ENCODE measurements around the gene PRRT3.
"Not testable (repeated sequence)": the region's sequence is repeated elsewhere in the genome, so short reads cannot be mapped to it uniquely, and the experiment has no call there.

The PRRT3 gene

DNA sequence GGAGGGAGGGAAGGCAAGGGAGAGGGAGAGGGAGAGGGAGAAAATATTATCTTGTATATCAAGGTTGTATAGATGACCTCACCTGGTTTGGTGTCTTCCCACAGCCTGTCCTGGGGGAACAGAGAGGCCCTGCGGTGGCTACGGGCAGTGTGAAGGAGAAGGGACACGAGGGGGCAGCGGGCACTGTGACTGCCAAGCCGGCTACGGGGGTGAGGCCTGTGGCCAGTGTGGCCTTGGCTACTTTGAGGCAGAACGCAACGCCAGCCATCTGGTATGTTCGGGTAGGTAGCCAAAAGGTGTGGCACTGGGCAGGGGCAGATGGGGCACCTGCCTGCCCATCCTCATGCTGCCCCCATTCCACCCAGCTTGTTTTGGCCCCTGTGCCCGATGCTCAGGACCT, 11.5 kb downstream of the PRRT3 start:
- FAIRE-seq (no peak), DNase-seq (ENCODE audit: insufficient read length, low spot score) (no peak)
- no peak for TF ChIP-seq POLR2A (IDR thresholded peaks at IDR 0.05; ENCODE audit: low read depth, low read length)

DNA sequence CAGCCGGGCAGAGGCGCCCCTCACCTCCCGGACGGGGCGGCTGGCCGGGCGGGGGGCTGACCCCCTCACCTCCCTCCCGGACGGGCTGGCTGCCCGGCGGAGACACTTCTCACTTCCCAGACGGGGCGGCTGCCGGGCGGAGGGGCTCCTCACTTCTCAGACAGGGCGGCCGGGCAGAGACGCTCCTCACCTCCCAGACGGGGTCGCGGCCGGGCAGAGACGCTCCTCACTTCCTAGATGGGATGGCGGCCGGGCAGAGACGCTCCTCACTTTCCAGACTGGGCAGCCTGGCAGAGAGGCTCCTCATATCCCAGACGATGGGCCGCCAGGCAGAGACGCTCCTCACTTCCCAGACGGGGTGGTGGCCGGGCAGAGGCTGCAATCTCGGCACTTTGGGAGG, 12.3 kb downstream of the PRRT3 start:
- FAIRE-seq; DNase-seq (ENCODE audit: insufficient read length, low spot score): not testable (repeated sequence)

DNA sequence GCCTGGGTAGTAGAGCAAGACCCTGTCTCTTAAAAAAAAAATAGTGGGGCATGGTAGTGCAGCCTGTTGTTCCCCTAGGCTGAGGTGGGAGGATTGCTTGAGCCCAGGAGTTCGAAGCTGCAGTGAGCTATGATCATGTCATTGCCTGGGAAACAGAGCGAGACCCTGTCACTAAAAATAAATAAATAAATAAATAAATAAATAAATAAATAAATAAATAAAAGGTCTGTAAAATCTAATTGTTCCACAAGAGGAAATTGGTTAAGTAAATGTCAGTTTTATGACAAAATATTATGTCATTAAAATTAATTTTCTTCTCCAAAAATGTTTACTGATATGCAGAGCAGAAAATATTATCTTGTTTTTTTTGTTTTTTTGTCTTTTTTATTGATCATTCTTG, 13.2 kb downstream of the PRRT3 start:
- DNase-seq (ENCODE audit: insufficient read length, low spot score) (no peak), FAIRE-seq (no peak)
- no peak for TF ChIP-seq POLR2A (IDR thresholded peaks at IDR 0.05; ENCODE audit: low read depth, low read length)

DNA sequence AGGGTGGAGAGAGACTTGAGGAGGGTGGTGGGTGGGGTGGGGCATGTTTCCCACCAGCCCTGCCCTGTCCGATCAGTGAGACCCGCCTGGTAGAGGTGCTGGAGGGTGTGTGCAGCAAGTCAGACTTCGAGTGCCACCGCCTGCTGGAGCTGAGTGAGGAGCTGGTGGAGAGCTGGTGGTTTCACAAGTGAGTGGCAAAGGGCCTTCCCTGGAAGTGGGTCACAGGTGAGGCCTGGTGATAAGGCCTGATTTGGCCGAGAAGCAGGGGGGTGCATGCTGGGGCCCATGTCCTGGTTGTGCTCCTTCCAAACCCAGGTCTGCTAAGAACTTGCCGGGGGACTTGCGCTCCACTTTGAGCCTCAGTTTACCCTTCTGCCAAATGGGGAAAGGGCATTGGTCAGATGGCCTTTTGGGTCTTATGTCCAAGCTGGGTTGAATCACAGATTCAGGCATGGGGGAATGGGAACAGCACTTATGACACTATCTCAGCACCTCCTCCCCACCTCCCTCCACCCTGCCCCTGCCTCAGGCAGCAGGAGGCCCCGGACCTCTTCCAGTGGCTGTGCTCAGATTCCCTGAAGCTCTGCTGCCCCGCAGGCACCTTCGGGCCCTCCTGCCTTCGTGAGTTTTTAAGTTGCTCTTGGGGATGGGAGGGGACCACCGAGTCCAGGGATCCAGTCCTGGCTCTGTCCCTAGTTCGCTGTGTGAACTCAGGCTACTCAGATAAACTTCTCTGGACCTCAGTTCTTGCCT, 14.5 kb downstream of the PRRT3 start:
- FAIRE-seq = no peak
- DNase-seq (ENCODE audit: insufficient read length, low spot score) = no peak
- TF ChIP-seq POLR2A (IDR thresholded peaks at IDR 0.05; ENCODE audit: low read depth, low read length) = no peak

DNA sequence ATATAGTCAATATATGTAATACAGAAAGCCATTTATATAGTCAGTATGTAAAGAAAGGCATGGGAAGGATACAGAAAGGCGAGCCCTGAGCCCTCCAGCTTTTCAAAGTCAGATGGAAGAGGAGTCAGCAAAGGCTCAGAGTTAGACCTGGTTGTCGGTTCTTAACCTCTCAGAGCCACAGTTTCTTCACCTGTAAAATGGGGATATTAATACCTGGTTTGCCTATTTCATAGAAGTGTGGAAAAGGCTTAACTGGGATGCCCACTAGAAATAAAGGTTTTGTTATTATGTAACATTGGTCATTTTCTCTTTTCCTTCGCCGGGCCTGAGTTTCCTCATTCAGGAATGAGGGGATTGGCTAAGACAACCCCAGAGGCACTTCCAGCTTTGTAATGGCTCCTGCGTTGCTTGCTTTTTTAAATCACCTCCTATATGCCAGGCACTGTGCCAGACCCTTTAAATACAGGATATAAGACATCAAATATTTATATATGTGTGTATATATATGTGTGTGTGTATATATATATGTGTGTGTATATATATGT, 16.2 kb downstream of the PRRT3 start:
- no peak for TF ChIP-seq POLR2A (IDR thresholded peaks at IDR 0.05; ENCODE audit: low read depth, low read length)
- FAIRE-seq = no peak
- no peak for DNase-seq (ENCODE audit: insufficient read length, low spot score)

DNA sequence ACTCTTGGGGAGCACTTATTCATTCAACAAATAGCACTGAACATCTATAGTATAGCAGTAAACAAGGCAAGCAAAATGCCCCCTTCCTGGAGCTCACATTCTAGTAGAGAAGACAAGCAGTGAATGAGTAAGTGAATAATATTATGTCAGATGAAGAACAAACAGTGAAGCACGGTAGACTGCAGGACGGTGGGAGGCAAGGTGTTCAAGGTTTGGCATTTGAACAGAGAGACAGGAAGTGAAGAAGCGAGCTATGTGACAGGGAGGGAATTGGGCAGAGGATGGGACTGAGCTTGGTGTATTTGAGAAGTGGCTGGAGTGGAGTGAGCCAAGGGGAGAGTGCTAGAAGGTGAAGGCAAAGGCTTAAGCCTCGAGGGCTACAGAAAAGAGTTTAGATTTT, 17.2 kb downstream of the PRRT3 start:
- no peak for TF ChIP-seq POLR2A (IDR thresholded peaks at IDR 0.05; ENCODE audit: low read depth, low read length)
- DNase-seq (ENCODE audit: insufficient read length, low spot score) (no peak), FAIRE-seq (no peak)

DNA sequence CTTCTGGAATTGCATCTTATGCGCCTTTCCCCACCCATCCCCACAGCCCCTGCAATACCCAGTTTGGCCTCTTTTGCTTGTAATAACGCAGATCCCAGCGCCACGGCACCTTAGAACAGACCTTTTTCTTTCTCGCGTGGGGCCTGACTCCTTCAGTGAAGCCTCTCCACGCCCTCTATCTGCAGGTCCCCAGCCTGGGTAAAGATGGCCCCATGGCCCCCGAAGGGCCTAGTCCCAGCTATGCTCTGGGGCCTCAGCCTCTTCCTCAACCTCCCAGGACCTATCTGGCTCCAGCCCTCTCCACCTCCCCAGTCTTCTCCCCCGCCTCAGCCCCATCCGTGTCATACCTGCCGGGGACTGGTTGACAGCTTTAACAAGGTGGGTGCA, 18.0 kb downstream of the PRRT3 start:
- FAIRE-seq (no peak), DNase-seq (ENCODE audit: insufficient read length, low spot score) (no peak)

DNA sequence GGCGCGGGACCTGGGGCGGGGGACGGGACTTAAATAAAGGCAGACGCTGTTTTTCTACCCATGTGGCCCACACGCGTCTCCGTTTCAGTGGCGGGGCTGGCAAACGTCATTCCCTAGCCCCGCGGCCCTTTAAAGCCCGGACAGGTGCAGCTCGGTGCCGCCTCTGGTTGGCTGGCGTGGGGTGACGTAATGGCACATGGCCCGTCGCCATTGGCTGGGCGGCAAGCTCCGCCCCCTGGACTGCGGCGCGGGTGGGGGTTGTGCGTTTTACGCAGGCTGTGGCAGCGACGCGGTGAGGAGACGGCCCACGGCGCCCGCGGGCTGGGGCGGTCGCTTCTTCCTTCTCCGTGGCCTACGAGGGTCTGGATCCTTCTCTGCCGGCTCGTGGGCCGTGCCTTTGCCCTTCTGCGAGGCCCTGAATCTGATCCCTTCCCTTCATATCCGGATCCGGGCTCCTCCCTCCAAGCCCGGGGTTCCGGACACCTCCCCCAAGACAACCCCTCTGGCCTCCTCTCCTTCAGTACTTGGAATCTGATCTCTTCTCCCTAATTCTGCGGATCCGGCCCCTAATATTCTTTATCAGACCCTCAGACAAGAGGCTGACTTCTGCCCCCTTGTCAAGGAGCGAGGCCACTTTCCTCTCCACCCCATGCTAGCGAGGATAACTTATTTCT, 18.5 kb downstream of the PRRT3 start, which contains the start of gene CRELD1:
TSS of gene CRELD1 (plus strand) at position 274 of the 674 bp plus-strand sequence. CDS start 605 bp downstream, outside the sequence.
- FAIRE-seq = peak; percentile 82
- peak; percentile 37 for TF ChIP-seq POLR2A (IDR thresholded peaks at IDR 0.05; ENCODE audit: low read depth, low read length)
- peak; percentile 90 for DNase-seq (ENCODE audit: insufficient read length, low spot score)

More for the DNA sequence above, 18.0 kb downstream of the PRRT3 start:
- no peak for TF ChIP-seq POLR2A (IDR thresholded peaks at IDR 0.05; ENCODE audit: low read depth, low read length)

DNA sequence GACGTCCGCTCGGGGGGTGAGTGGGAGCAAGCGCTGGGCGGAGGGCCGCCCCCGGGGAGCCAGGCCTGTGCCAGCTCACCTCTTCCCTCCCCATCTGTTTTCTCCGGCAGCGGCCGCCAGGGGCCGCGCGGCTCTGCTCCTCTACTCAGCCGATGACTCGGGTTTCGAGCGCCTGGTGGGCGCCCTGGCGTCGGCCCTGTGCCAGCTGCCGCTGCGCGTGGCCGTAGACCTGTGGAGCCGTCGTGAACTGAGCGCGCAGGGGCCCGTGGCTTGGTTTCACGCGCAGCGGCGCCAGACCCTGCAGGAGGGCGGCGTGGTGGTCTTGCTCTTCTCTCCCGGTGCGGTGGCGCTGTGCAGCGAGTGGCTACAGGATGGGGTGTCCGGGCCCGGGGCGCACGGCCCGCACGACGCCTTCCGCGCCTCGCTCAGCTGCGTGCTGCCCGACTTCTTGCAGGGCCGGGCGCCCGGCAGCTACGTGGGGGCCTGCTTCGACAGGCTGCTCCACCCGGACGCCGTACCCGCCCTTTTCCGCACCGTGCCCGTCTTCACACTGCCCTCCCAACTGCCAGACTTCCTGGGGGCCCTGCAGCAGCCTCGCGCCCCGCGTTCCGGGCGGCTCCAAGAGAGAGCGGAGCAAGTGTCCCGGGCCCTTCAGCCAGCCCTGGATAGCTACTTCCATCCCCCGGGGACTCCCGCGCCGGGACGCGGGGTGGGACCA, 19.2 kb downstream of the PRRT3 start:
- TF ChIP-seq POLR2A (IDR thresholded peaks at IDR 0.05; ENCODE audit: low read depth, low read length) = peak; percentile 30; the same call in 1 of the 2 replicates
- FAIRE-seq = no peak
- peak; percentile 86 for DNase-seq (ENCODE audit: insufficient read length, low spot score)

DNA sequence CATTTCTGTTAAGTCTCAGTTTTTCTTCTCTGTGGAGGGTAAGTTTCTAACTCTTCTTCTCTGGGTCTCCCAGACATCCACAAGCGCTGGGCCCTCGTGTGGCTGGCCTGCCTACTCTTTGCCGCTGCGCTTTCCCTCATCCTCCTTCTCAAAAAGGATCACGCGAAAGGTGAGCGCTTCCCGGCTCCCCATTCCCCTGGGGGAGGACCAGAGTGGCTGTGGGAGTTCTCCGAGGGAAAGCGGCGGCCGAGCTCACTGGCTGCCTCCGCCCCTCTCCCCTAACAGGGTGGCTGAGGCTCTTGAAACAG, 19.7 kb downstream of the PRRT3 start:
- no peak for FAIRE-seq
- no peak for DNase-seq (ENCODE audit: insufficient read length, low spot score)
- no peak for TF ChIP-seq POLR2A (IDR thresholded peaks at IDR 0.05; ENCODE audit: low read depth, low read length)

DNA sequence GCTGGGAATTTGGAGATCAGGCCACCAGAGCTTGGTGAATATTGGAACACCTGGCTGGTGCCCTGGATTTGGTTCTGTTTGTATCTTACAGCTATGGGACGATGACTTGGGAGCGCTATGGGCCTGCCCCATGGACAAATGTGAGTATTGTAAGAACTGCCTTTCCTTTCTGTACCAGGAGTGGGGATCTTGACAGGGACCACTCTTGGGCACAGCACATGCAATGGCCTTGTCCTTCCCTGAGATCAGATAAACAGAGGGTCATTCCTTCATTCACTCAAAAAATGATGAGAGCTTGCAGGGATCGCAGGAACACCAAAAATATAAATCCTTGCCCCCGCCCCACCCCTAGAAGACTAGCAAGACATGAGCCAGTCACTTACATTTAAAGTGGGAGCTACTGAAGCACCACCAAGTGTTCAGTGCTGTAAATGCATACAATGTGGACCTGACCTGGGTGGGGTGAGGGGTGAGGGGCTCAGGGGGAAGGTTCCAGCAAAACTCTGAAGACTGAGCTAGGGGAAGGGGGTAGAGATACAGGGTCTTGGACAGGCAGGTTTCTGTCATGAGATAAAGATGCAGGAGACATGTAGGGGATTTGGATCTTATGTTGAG, 21.3 kb downstream of the PRRT3 start:
- TF ChIP-seq POLR2A (IDR thresholded peaks at IDR 0.05; ENCODE audit: low read depth, low read length) = no peak
- FAIRE-seq (no peak), DNase-seq (ENCODE audit: insufficient read length, low spot score) (no peak)

DNA sequence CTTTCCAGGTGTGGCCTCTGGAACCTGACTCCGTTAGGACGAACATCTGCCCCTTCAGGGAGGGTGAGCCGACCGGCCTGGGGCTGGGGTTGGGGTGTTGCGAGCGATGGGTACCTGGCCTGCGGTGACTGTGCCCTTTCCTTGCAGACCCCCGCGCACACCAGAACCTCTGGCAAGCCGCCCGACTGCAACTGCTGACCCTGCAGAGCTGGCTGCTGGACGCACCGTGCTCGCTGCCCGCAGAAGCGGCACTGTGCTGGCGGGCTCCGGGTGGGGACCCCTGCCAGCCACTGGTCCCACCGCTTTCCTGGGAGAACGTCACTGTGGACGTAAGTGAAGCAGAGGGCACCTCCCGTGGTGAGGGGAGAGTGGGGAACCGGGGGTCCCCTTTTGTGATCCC, 24.1 kb downstream of the PRRT3 start:
- FAIRE-seq (no peak), DNase-seq (ENCODE audit: insufficient read length, low spot score) (no peak)
- TF ChIP-seq POLR2A (IDR thresholded peaks at IDR 0.05; ENCODE audit: low read depth, low read length) = no peak

DNA sequence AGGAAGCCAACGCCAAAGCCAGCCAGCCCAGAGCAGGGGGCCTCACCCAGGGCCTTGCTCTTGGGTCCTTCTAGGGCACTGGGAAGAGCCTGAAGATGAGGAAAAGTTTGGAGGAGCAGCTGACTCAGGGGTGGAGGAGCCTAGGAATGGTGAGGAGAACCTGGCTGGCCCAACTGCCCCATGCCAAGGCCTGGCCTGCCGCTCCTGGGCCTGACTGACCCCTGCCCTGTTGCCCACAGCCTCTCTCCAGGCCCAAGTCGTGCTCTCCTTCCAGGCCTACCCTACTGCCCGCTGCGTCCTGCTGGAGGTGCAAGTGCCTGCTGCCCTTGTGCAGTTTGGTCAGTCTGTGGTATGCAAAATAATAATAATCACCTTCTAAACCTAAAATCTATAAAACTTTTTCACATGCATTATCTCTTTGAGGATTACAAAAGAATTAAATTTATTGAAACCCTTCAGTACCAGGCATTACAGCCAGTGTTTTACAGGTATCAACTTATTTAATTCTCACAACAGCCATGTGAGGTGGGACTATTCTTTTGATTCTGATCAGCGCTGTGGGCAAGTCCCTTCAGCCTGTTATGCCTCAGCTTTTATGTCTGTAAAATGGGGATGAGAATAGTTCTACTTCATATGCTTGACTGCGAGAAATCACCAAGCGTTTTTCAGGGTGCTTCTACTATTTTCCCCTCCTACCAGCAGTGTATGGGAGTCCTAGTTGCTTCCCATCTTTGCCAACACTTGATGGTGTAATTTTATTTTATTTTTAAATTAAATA, 33.8 kb downstream of the PRRT3 start:
- DNase-seq (ENCODE audit: insufficient read length, low spot score) (no peak), FAIRE-seq (no peak)
- 0 out of 2 replicates have a peak, but pooled peaks have one; percentile 1 for TF ChIP-seq POLR2A (IDR thresholded peaks at IDR 0.05; ENCODE audit: low read depth, low read length)

Measured in H54 (cell line).